ENCODE results near the gene SPOCK3. TPM values are rescaled to one million over a fixed set of nuclear protein-coding genes. Genes with fewer than 3 reads are reported as not detected.

Gene SPOCK3
- total RNA-seq, 2 donors from 2014 or later, result 21.1 to 22.5 TPM

DNA sequence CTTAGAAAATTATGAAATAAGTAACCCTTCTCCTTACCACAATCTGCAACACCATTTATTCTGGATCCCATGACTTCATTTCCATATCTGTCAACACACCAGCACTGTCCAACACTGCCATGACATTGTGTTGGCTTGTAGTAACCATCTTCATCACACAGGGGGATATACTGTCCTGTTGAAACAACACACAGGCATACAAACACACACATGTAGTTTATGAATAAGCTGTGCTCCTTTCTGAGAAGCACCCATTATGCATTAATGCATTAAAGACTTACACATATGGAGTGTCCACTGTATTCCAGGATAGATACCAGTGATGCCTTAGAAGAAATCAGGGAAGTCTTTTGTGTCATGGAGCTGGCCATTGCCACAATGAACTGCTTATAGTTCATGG lies 496.9 kb downstream of the SPOCK3 start:
- no peak overlapping the region for H3K4me3 Mint-ChIP-seq
- no peak overlapping the region for H3K27ac Mint-ChIP-seq
- no peaks in the 10 kb centered on the region for H3K27me3 Mint-ChIP-seq (ENCODE audit: insufficient read depth)

GRCh38 chr4:166735553-166735952 lies 498.7 kb downstream of the SPOCK3 start:
- H3K4me1 ChIP-seq (ENCODE audit: control insufficient read depth, insufficient read depth, low read length), result no peaks in the 10 kb centered on the region
- TF ChIP-seq, protein P1, sequence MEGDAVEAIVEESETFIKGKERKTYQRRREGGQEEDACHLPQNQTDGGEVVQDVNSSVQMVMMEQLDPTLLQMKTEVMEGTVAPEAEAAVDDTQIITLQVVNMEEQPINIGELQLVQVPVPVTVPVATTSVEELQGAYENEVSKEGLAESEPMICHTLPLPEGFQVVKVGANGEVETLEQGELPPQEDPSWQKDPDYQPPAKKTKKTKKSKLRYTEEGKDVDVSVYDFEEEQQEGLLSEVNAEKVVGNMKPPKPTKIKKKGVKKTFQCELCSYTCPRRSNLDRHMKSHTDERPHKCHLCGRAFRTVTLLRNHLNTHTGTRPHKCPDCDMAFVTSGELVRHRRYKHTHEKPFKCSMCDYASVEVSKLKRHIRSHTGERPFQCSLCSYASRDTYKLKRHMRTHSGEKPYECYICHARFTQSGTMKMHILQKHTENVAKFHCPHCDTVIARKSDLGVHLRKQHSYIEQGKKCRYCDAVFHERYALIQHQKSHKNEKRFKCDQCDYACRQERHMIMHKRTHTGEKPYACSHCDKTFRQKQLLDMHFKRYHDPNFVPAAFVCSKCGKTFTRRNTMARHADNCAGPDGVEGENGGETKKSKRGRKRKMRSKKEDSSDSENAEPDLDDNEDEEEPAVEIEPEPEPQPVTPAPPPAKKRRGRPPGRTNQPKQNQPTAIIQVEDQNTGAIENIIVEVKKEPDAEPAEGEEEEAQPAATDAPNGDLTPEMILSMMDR (conservative IDR thresholded peaks at IDR 0.05), result no peak
- no peak overlapping the region for H3K4me3 ChIP-seq (ENCODE audit: low read length)
- H3K36me3 Mint-ChIP-seq (ENCODE audit: low read depth), result no peaks in the 10 kb centered on the region
- no peaks in the 10 kb centered on the region for H3K9me3 Mint-ChIP-seq
- no peaks in the 10 kb centered on the region for H3K27me3 Mint-ChIP-seq (ENCODE audit: insufficient read depth)
- WGBS, 2 experiments (ENCODE audit: insufficient coverage in 1 of 2, insufficient read length in 1 of 2), result 89 to 93% methylated on average over 1 of the region's 1 CpG
- no peak overlapping the region for H3K27ac ChIP-seq (ENCODE audit: low read depth, low read length)
- H3K4me1 Mint-ChIP-seq, result no peaks in the 10 kb centered on the region
- no peak overlapping the region for H3K27ac Mint-ChIP-seq
- H3K4me3 Mint-ChIP-seq, result no peak overlapping the region
- no peaks in the 10 kb centered on the region for H3K9me3 ChIP-seq (ENCODE audit: control insufficient read depth, low read length)
- H3K9ac ChIP-seq (ENCODE audit: extremely low read depth, low read length, poor library complexity, severe bottlenecking), result no peak overlapping the region
- no peak for DNase-seq
- H3K36me3 ChIP-seq (ENCODE audit: control insufficient read depth, insufficient read depth, low read length), result no peaks in the 10 kb centered on the region
- H3K27me3 ChIP-seq (ENCODE audit: control insufficient read depth, insufficient read depth, low read length, poor library complexity, severe bottlenecking), result no peaks in the 10 kb centered on the region

More for the DNA sequence above, 496.9 kb downstream of the SPOCK3 start:
- TF ChIP-seq, protein P1 (conservative IDR thresholded peaks at IDR 0.05), result no peak
- H3K4me1 Mint-ChIP-seq, result no peaks in the 10 kb centered on the region
- no peak overlapping the region for H3K9ac ChIP-seq (ENCODE audit: extremely low read depth, low read length, poor library complexity, severe bottlenecking)
- H3K27me3 ChIP-seq (ENCODE audit: control insufficient read depth, insufficient read depth, low read length, poor library complexity, severe bottlenecking), result no peaks in the 10 kb centered on the region
- H3K36me3 Mint-ChIP-seq (ENCODE audit: low read depth), result no peaks in the 10 kb centered on the region
- H3K4me1 ChIP-seq (ENCODE audit: control insufficient read depth, insufficient read depth, low read length), result no peaks in the 10 kb centered on the region
- no peak for DNase-seq
- H3K27ac ChIP-seq (ENCODE audit: low read depth, low read length), result no peak overlapping the region
- no peaks in the 10 kb centered on the region for H3K9me3 ChIP-seq (ENCODE audit: control insufficient read depth, low read length)
- no peak overlapping the region for H3K4me3 ChIP-seq (ENCODE audit: low read length)
- no peaks in the 10 kb centered on the region for H3K36me3 ChIP-seq (ENCODE audit: control insufficient read depth, insufficient read depth, low read length)
- no peaks in the 10 kb centered on the region for H3K9me3 Mint-ChIP-seq

GRCh38 chr4:166734797-166735196 lies 499.5 kb downstream of the SPOCK3 start:
- TF ChIP-seq, protein P1 (conservative IDR thresholded peaks at IDR 0.05), result no peak
- Mint-ChIP-seq H3K27me3 (ENCODE audit: insufficient read depth) (no peaks in the 10 kb centered on the region), H3K4me1 (no peaks in the 10 kb centered on the region), H3K36me3 (ENCODE audit: low read depth) (no peaks in the 10 kb centered on the region), H3K27ac (no peak overlapping the region), H3K9me3 (no peaks in the 10 kb centered on the region), H3K4me3 (no peak overlapping the region)
- Histone ChIP-seq H3K27me3 (ENCODE audit: control insufficient read depth, insufficient read depth, low read length, poor library complexity, severe bottlenecking) (no peaks in the 10 kb centered on the region), H3K9me3 (ENCODE audit: control insufficient read depth, low read length) (no peaks in the 10 kb centered on the region), H3K27ac (ENCODE audit: low read depth, low read length) (no peak overlapping the region), H3K4me1 (ENCODE audit: control insufficient read depth, insufficient read depth, low read length) (no peaks in the 10 kb centered on the region), H3K36me3 (ENCODE audit: control insufficient read depth, insufficient read depth, low read length) (no peaks in the 10 kb centered on the region), H3K9ac (ENCODE audit: extremely low read depth, low read length, poor library complexity, severe bottlenecking) (no peak overlapping the region), H3K4me3 (ENCODE audit: low read length) (no peak overlapping the region)
- 94% methylated on average over 3 of the region's 3 CpGs for WGBS, 2 experiments (ENCODE audit: insufficient coverage in 1 of 2, insufficient read length in 1 of 2)
- no peak for DNase-seq
